ENCODE data around the gene ROGDI.

Gene ROGDI

DNA sequence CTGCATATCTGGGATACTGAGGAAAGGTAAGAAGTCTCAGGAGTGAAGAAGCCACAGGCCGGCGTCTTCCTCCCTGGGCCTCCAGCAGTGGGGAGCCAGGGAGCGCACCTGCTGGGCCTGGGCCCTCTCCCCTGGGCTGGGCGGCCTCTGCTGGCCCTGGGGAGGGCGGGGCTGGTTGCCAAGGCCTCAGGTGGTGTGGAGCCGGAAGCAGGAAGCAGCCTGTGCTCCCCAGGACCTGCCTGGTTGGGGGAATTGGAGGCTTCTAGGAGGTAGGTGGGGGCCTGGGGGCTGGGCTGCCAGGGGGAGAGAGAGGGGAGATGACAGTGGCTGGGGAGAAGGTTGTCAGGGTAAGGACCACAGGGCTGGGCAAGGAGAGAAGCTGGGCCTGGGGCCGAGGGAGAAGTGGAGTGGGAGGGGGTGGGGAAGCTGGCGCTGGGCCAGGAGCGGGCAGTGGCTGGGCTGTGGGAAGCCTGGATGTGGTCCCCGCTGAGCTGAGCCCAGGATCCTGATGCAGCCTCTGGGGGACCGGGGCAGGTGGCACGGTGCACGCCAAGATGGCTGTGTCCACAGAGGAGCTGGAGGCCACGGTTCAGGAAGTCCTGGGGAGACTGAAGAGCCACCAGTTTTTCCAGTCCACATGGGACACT is 7.1 kb downstream of the ROGDI start, which contains the start of gene SMIM22:
Gene SMIM22 (plus strand): TSS at position 189 of the 647 bp plus-strand sequence. CDS start 366 bp downstream, at position 555.
- Histone ChIP-seq H2BK120ac (ENCODE audit: insufficient read depth, low read length, poor library complexity) (no peak within 1 kb of the TSS), H3K79me1 (ENCODE audit: low read length) (no peaks in the 10 kb centered on the region), H3K4me2 (ENCODE audit: low read length) (no peak within 1 kb of the TSS), H3K18ac (ENCODE audit: low read length) (no peak within 1 kb of the TSS), H4K8ac (ENCODE audit: low read depth, low read length) (no peak within 1 kb of the TSS), H2AK5ac (ENCODE audit: low read length) (no peak within 1 kb of the TSS), H2BK12ac (ENCODE audit: low read length) (no peak within 1 kb of the TSS), H3K4ac (ENCODE audit: low read depth, low read length) (no peak within 1 kb of the TSS), H2AFZ (ENCODE audit: insufficient read depth, low read length, poor library complexity) (no peak within 1 kb of the TSS), H3K36me3 (ENCODE audit: control insufficient read depth in 1 of 2, insufficient read depth in 2 of 2, low read length in 2 of 2) (peaks cover 15 to 21% of the 10 kb centered on the region in 2 experiments), H3K27ac (ENCODE audit: low read depth, low read length) (no peak within 1 kb of the TSS), H3K23ac (ENCODE audit: low read length) (no peak within 1 kb of the TSS), H3K14ac (ENCODE audit: low read length) (no peak within 1 kb of the TSS), H3K4me1 (ENCODE audit: control insufficient read depth in 1 of 2, insufficient read depth in 2 of 2, low read length in 2 of 2) (no peaks in the 10 kb centered on the region), H4K91ac (ENCODE audit: low read depth, low read length) (no peak within 1 kb of the TSS), H4K12ac (ENCODE audit: low read depth, low read length) (no peak within 1 kb of the TSS), H3K79me2 (ENCODE audit: control insufficient read depth, insufficient read depth, low read length, poor library complexity) (no peaks in the 10 kb centered on the region), H3K9me3 (ENCODE audit: insufficient read depth, low read depth, low read length) (peaks cover 3% of the 10 kb centered on the region), H3K27me3 (ENCODE audit: insufficient read depth, low read length) (no peaks in the 10 kb centered on the region), H3K9ac (ENCODE audit: low read length) (no peak within 1 kb of the TSS), H2BK5ac (ENCODE audit: low read depth, low read length, poor library complexity) (no peak within 1 kb of the TSS), H3K4me3 (ENCODE audit: low read depth, low read length) (no peak within 1 kb of the TSS)
- no CpG with 5 or more reads among the region's 14 CpGs for WGBS (ENCODE audit: extremely low coverage, insufficient coverage, insufficient read length)
- DNase-seq: no peak

DNA sequence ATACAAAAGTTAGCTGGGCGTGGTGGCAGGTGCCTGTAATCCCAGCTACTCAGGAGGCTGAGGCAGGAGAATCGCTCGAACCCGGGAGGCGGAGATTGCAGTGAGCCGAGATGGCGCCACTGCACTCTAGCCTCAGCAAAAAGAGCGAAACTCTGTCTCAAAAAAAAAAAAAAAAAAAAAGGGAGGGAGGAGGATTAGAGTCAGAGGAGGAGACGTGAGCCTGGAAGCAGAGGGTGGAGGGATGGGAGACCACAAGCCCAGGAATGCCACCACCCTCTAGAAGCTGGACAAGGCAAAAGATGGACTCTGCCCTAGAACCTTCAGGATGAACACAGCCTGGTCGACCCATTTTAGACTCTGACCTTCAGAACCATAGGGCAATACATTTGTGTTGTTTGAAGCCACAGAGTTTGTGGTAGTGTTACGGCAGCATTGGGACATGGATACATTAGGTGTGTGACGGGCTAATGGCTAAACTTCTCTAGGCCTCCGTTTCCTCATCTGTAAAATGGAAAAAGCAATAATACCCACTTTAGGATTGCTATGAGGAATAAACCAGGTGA is 9.4 kb downstream of the ROGDI start:
- H3K4me3 ChIP-seq (ENCODE audit: low read depth, low read length): no peak overlapping the region
- H2AK5ac ChIP-seq (ENCODE audit: low read length): no peak overlapping the region
- H3K79me1 ChIP-seq (ENCODE audit: low read length): no peaks in the 10 kb centered on the region
- H2BK12ac ChIP-seq (ENCODE audit: low read length): no peak overlapping the region
- no peak overlapping the region for H3K23ac ChIP-seq (ENCODE audit: low read length)
- H3K4ac ChIP-seq (ENCODE audit: low read depth, low read length): no peak overlapping the region
- H3K4me1 ChIP-seq (ENCODE audit: control insufficient read depth in 1 of 2, insufficient read depth in 2 of 2, low read length in 2 of 2): no peaks in the 10 kb centered on the region
- no CpG with 5 or more reads among the region's 13 CpGs for WGBS (ENCODE audit: extremely low coverage, insufficient coverage, insufficient read length)
- H3K9me3 ChIP-seq (ENCODE audit: insufficient read depth, low read depth, low read length): no peaks in the 10 kb centered on the region
- H3K79me2 ChIP-seq (ENCODE audit: control insufficient read depth, insufficient read depth, low read length, poor library complexity): no peaks in the 10 kb centered on the region
- H4K8ac ChIP-seq (ENCODE audit: low read depth, low read length): no peak overlapping the region
- no peak overlapping the region for H4K91ac ChIP-seq (ENCODE audit: low read depth, low read length)
- H2BK5ac ChIP-seq (ENCODE audit: low read depth, low read length, poor library complexity): no peak overlapping the region
- no peak overlapping the region for H3K9ac ChIP-seq (ENCODE audit: low read length)
- no peak overlapping the region for H4K12ac ChIP-seq (ENCODE audit: low read depth, low read length)
- no peak overlapping the region for H2BK120ac ChIP-seq (ENCODE audit: insufficient read depth, low read length, poor library complexity)
- no peak for DNase-seq
- no peak overlapping the region for H3K27ac ChIP-seq (ENCODE audit: low read depth, low read length)
- H3K18ac ChIP-seq (ENCODE audit: low read length): no peak overlapping the region
- H3K14ac ChIP-seq (ENCODE audit: low read length): no peak overlapping the region
- no peaks in the 10 kb centered on the region for H3K27me3 ChIP-seq (ENCODE audit: insufficient read depth, low read length)
- no peak overlapping the region for H3K4me2 ChIP-seq (ENCODE audit: low read length)
- no peak overlapping the region for H2AFZ ChIP-seq (ENCODE audit: insufficient read depth, low read length, poor library complexity)
- peaks cover 7% of the 10 kb centered on the region in 2 experiments for H3K36me3 ChIP-seq (ENCODE audit: control insufficient read depth in 1 of 2, insufficient read depth in 2 of 2, low read length in 2 of 2)

DNA sequence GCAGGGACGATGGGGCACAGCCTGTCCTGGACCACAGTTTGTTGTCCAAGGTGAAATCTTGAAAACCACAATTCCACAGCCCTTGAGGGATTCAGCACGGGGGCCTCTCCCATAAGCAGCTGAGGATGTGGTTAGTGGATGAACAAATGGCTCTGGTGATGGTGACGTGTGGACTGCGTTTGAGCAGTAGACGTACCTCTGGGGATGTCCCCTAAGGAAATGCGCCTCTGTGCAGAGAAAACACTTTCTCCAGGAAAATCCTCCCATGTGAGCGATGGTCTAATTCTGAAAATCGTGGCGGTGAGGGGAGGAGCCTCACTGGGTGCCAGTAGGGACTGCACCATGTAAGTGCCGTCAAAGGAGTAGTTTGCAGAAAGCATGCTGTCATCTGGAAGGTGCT is 11.6 kb downstream of the ROGDI start:
- Histone ChIP-seq H2AFZ (ENCODE audit: insufficient read depth, low read length, poor library complexity) (no peak overlapping the region), H3K27ac (ENCODE audit: low read depth, low read length) (no peak overlapping the region), H4K91ac (ENCODE audit: low read depth, low read length) (no peak overlapping the region), H3K4me1 (ENCODE audit: control insufficient read depth in 1 of 2, insufficient read depth in 2 of 2, low read length in 2 of 2) (no peaks in the 10 kb centered on the region), H2BK120ac (ENCODE audit: insufficient read depth, low read length, poor library complexity) (no peak overlapping the region), H3K79me1 (ENCODE audit: low read length) (no peaks in the 10 kb centered on the region), H4K8ac (ENCODE audit: low read depth, low read length) (no peak overlapping the region), H3K27me3 (ENCODE audit: insufficient read depth, low read length) (no peaks in the 10 kb centered on the region), H3K79me2 (ENCODE audit: control insufficient read depth, insufficient read depth, low read length, poor library complexity) (no peaks in the 10 kb centered on the region), H3K23ac (ENCODE audit: low read length) (no peak overlapping the region), H4K12ac (ENCODE audit: low read depth, low read length) (no peak overlapping the region), H2BK5ac (ENCODE audit: low read depth, low read length, poor library complexity) (no peak overlapping the region), H2AK5ac (ENCODE audit: low read length) (no peak overlapping the region), H2BK12ac (ENCODE audit: low read length) (no peak overlapping the region), H3K18ac (ENCODE audit: low read length) (no peak overlapping the region), H3K4me2 (ENCODE audit: low read length) (no peak overlapping the region), H3K9ac (ENCODE audit: low read length) (peak overlapping the region; percentile 28), H3K14ac (ENCODE audit: low read length) (no peak overlapping the region), H3K4ac (ENCODE audit: low read depth, low read length) (no peak overlapping the region), H3K36me3 (ENCODE audit: control insufficient read depth in 1 of 2, insufficient read depth in 2 of 2, low read length in 2 of 2) (peaks cover 0 to under 1% of the 10 kb centered on the region in 2 experiments), H3K9me3 (ENCODE audit: insufficient read depth, low read depth, low read length) (no peaks in the 10 kb centered on the region), H3K4me3 (ENCODE audit: low read depth, low read length) (no peak overlapping the region)
- no peak for DNase-seq
- WGBS (ENCODE audit: extremely low coverage, insufficient coverage, insufficient read length): no CpG with 5 or more reads among the region's 10 CpGs

DNA sequence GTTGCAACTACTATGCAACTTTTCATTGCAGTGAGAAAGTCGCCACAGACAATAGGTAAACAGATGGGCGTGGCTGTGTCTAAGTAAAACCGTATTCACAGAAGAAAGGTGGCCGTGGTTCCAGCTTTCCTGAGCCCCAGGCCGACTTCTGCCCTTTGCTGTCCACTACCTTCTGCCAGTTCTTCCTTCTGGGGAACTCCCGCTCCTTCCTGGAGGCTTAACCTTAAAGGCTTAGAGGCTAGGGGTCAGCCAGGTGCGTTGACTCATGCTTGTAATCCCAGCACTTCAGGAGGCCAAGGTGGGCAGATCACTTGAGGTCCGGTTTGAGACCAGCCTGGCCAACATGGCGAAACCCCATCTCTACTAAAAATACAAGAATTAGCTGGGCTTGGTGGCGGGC is 12.2 kb downstream of the ROGDI start:
- WGBS (ENCODE audit: extremely low coverage, insufficient coverage, insufficient read length): no CpG with 5 or more reads among the region's 10 CpGs
- Histone ChIP-seq H2AFZ (ENCODE audit: insufficient read depth, low read length, poor library complexity) (no peak overlapping the region), H3K27me3 (ENCODE audit: insufficient read depth, low read length) (no peaks in the 10 kb centered on the region), H2AK5ac (ENCODE audit: low read length) (no peak overlapping the region), H3K27ac (ENCODE audit: low read depth, low read length) (no peak overlapping the region), H3K36me3 (ENCODE audit: control insufficient read depth in 1 of 2, insufficient read depth in 2 of 2, low read length in 2 of 2) (no peaks in the 10 kb centered on the region), H3K79me2 (ENCODE audit: control insufficient read depth, insufficient read depth, low read length, poor library complexity) (no peaks in the 10 kb centered on the region), H3K14ac (ENCODE audit: low read length) (no peak overlapping the region), H2BK120ac (ENCODE audit: insufficient read depth, low read length, poor library complexity) (no peak overlapping the region), H3K4me1 (ENCODE audit: control insufficient read depth in 1 of 2, insufficient read depth in 2 of 2, low read length in 2 of 2) (no peaks in the 10 kb centered on the region), H4K91ac (ENCODE audit: low read depth, low read length) (no peak overlapping the region), H3K9me3 (ENCODE audit: insufficient read depth, low read depth, low read length) (no peaks in the 10 kb centered on the region), H3K18ac (ENCODE audit: low read length) (no peak overlapping the region), H3K79me1 (ENCODE audit: low read length) (no peaks in the 10 kb centered on the region), H3K9ac (ENCODE audit: low read length) (no peak overlapping the region), H2BK5ac (ENCODE audit: low read depth, low read length, poor library complexity) (no peak overlapping the region), H3K4me2 (ENCODE audit: low read length) (no peak overlapping the region), H4K12ac (ENCODE audit: low read depth, low read length) (no peak overlapping the region), H3K4ac (ENCODE audit: low read depth, low read length) (no peak overlapping the region), H3K23ac (ENCODE audit: low read length) (no peak overlapping the region), H3K4me3 (ENCODE audit: low read depth, low read length) (no peak overlapping the region), H4K8ac (ENCODE audit: low read depth, low read length) (no peak overlapping the region), H2BK12ac (ENCODE audit: low read length) (no peak overlapping the region)
- DNase-seq: peak in 1 of 2 donors; percentile 60

All from trophoblast cell (in vitro differentiated cells and primary cell).